ENCODE data around the gene COX4I2.
A peak's percentile ranks its signal among the peaks of the same experiment; 100 is the strongest.

COX4I2 gene

GRCh38 chr20:31689141-31689540 is 51.4 kb downstream of the COX4I2 start:
- FAIRE-seq, result no peak

GRCh38 chr20:31690124-31690666 is 52.5 kb downstream of the COX4I2 start:
- no peak for FAIRE-seq
- DNase-seq (ENCODE audit: extremely low spot score, insufficient read length, low read depth), result no peak

More at GRCh38 chr20:31689141-31689540, 51.4 kb downstream of the COX4I2 start:
- no peak for DNase-seq (ENCODE audit: extremely low spot score, insufficient read length, low read depth)

GRCh38 chr20:31691646-31692275 is 54.0 kb downstream of the COX4I2 start:
- FAIRE-seq (peak; percentile 36), DNase-seq (ENCODE audit: extremely low spot score, insufficient read length, low read depth) (no peak)

GRCh38 chr20:31693402-31693801 is 55.7 kb downstream of the COX4I2 start:
- FAIRE-seq (no peak), DNase-seq (ENCODE audit: extremely low spot score, insufficient read length, low read depth) (no peak)

- FAIRE-seq (no peak), DNase-seq (ENCODE audit: extremely low spot score, insufficient read length, low read depth) (no peak)
Observed at GRCh38 chr20:31693987-31694661, 56.4 kb downstream of the COX4I2 start.

All from GM18507 (cell line).